Chondrocyte (in vitro differentiated cells): ENCODE data around the gene GPR137B. TPM values are rescaled to one million over a fixed set of nuclear protein-coding genes. Genes with fewer than 3 reads are reported as not detected.
A peak's percentile ranks its signal among the peaks of the same experiment; 100 is the strongest.

Source experiments
- DNase-seq: peaks from one replicate; pipeline ENCODE4 v3.0.0; 2021; ENCODE audit warnings: mixed read lengths, low spot score
- H3K27ac Mint-ChIP-seq: one replicate; pipeline ENCODE4 v1.8.0; 2021; ENCODE audit warnings: mild to moderate bottlenecking, moderate library complexity, mixed read lengths; ENCODE audit not compliant: unreplicated experiment
- H3K27me3 Mint-ChIP-seq: 2 replicates; pipeline ENCODE4 v1.8.0; 2021; ENCODE audit warnings: low read depth, mixed read lengths
- H3K36me3 Mint-ChIP-seq: 2 replicates; pipeline ENCODE4 v1.8.0; 2021; ENCODE audit warnings: low read depth, mixed read lengths
- H3K4me1 Mint-ChIP-seq: 2 replicates; pipeline ENCODE4 v1.8.0; 2021; ENCODE audit warnings: low read depth, mild to moderate bottlenecking, mixed read lengths
- H3K4me3 Mint-ChIP-seq: one replicate; pipeline ENCODE4 v1.8.0; 2021; ENCODE audit warnings: mild to moderate bottlenecking, moderate library complexity, mixed read lengths; ENCODE audit not compliant: unreplicated experiment
- H3K9me3 Mint-ChIP-seq: 2 replicates; pipeline ENCODE4 v1.8.0; 2021; ENCODE audit warnings: low read depth, mixed read lengths
- total RNA-seq: library from RNA; stranded (reverse); gene quantifications from 3 replicates; pipeline ENCODE4 v1.2.1, GENCODE V29; 2021
- TF ChIP-seq, protein P1 (sequence below): fragments of 200-600 bp; sonication (generic); IDR thresholded peaks from 2 replicates; pipeline ENCODE4 v1.5.0; 2021; ENCODE audit warnings: antibody characterized with exemption, mild to moderate bottlenecking, moderate library complexity

The GPR137B gene
- total RNA-seq, 1 donor from 2014 or later, result 12.2 TPM

- no peaks in the 10 kb centered on the region for H3K27me3 Mint-ChIP-seq
- H3K36me3 Mint-ChIP-seq, result peaks cover 1% of the 10 kb centered on the region
- H3K4me3 Mint-ChIP-seq, result no peak overlapping the region
- no peak for DNase-seq
- TF ChIP-seq, protein P1, sequence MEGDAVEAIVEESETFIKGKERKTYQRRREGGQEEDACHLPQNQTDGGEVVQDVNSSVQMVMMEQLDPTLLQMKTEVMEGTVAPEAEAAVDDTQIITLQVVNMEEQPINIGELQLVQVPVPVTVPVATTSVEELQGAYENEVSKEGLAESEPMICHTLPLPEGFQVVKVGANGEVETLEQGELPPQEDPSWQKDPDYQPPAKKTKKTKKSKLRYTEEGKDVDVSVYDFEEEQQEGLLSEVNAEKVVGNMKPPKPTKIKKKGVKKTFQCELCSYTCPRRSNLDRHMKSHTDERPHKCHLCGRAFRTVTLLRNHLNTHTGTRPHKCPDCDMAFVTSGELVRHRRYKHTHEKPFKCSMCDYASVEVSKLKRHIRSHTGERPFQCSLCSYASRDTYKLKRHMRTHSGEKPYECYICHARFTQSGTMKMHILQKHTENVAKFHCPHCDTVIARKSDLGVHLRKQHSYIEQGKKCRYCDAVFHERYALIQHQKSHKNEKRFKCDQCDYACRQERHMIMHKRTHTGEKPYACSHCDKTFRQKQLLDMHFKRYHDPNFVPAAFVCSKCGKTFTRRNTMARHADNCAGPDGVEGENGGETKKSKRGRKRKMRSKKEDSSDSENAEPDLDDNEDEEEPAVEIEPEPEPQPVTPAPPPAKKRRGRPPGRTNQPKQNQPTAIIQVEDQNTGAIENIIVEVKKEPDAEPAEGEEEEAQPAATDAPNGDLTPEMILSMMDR, result no peak
- H3K9me3 Mint-ChIP-seq, result no peaks in the 10 kb centered on the region
- no peak overlapping the region for H3K27ac Mint-ChIP-seq
- H3K4me1 Mint-ChIP-seq, result peaks cover 14% of the 10 kb centered on the region
These were observed 29.8 kb downstream of the GPR137B start for GRCh38 chr1:236172041-236172579.

DNA sequence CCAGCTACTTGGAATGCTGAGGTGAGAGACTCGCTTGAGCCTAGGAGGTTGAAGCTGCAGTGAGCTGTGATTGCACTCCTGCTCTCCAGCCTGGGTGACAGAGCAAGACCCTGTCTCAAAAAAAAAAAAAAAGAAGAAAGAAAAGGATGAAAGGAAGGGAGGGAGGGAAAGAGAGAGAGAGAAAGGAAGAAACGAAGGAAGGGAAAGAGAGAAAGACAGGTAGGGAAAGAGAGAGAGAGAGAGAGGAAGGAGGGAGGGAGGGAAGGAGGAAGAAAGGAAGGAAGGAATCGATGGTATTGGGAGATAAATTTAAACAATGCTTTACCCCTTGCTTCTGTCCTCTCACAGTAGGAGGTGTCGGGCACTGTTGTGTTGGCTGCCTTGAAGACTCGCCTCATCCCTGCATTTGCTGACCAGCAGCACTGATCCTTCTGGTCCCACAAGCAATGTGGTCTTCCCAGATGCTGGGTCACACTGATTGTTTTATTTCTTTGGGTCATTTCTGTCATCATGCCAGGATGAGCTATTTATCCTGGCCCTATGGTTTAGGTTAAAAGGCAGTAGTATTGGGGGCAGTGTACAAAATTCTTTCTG is 30.9 kb downstream of the GPR137B start:
- no peak overlapping the region for H3K4me3 Mint-ChIP-seq
- H3K27me3 Mint-ChIP-seq, result no peaks in the 10 kb centered on the region
- H3K4me1 Mint-ChIP-seq, result peaks cover 14% of the 10 kb centered on the region
- peaks cover 1% of the 10 kb centered on the region for H3K36me3 Mint-ChIP-seq
- no peak overlapping the region for H3K27ac Mint-ChIP-seq
- DNase-seq, result no peak
- TF ChIP-seq, protein P1, result no peak
- no peaks in the 10 kb centered on the region for H3K9me3 Mint-ChIP-seq

- H3K9me3 Mint-ChIP-seq, result no peaks in the 10 kb centered on the region
- no peak overlapping the region for H3K4me3 Mint-ChIP-seq
- H3K36me3 Mint-ChIP-seq, result peaks cover 3% of the 10 kb centered on the region
- peaks cover 15% of the 10 kb centered on the region for H3K4me1 Mint-ChIP-seq
- no peaks in the 10 kb centered on the region for H3K27me3 Mint-ChIP-seq
- DNase-seq, result no peak
- TF ChIP-seq, protein P1, result no peak
- H3K27ac Mint-ChIP-seq, result peak overlapping the region; percentile 58
These were observed 33.5 kb downstream of the GPR137B start for GRCh38 chr1:236175642-236176336.

- peak overlapping the region; percentile 58 for H3K27ac Mint-ChIP-seq
- no peaks in the 10 kb centered on the region for H3K27me3 Mint-ChIP-seq
- H3K4me1 Mint-ChIP-seq, result peaks cover 20% of the 10 kb centered on the region
- no peak for DNase-seq
- H3K9me3 Mint-ChIP-seq, result no peaks in the 10 kb centered on the region
- TF ChIP-seq, protein P1, result no peak
- no peak overlapping the region for H3K4me3 Mint-ChIP-seq
- H3K36me3 Mint-ChIP-seq, result peaks cover 3% of the 10 kb centered on the region
These were observed 34.3 kb downstream of the GPR137B start for GRCh38 chr1:236176337-236177336.

- TF ChIP-seq, protein P1, result no peak
- H3K4me3 Mint-ChIP-seq, result no peak overlapping the region
- H3K9me3 Mint-ChIP-seq, result no peaks in the 10 kb centered on the region
- peaks cover 2% of the 10 kb centered on the region for H3K36me3 Mint-ChIP-seq
- H3K27me3 Mint-ChIP-seq, result no peaks in the 10 kb centered on the region
- H3K4me1 Mint-ChIP-seq, result peaks cover 15% of the 10 kb centered on the region
- no peak overlapping the region for H3K27ac Mint-ChIP-seq
- DNase-seq, result no peak
These were observed 37.3 kb downstream of the GPR137B start for GRCh38 chr1:236179634-236180033.
